SK-N-SH treated with all-trans-retinoic acid at 6 μM for 48 hours (cell line): ENCODE results near the gene TCERG1L.

Experiments
- GLIS3 ChIP-seq: fragments of 250-450 bp; sonication (Bioruptor Pico); IDR thresholded peaks from 2 replicates; pipeline ENCODE4 v1.5.0; 2020; ENCODE audit warnings: mild to moderate bottlenecking, moderate library complexity
- PPARA ChIP-seq: fragments of 250-450 bp; sonication (Bioruptor Pico); IDR thresholded peaks from 2 replicates; pipeline ENCODE4 v1.5.0; 2020; ENCODE audit warnings: mild to moderate bottlenecking, borderline replicate concordance
- ZC3H10 ChIP-seq: fragments of 250-450 bp; sonication (Bioruptor Pico); IDR thresholded peaks from 2 replicates; pipeline ENCODE4 v1.5.1; 2021; ENCODE audit warnings: mild to moderate bottlenecking, moderate library complexity
- ZFP3 ChIP-seq: fragments of 250-450 bp; sonication (Bioruptor Pico); IDR thresholded peaks from 2 replicates; pipeline ENCODE4 v1.5.0; 2020; ENCODE audit warnings: mild to moderate bottlenecking, moderate library complexity
- ZFP30 ChIP-seq: fragments of 450-650 bp; formaldehyde crosslinking; IDR thresholded peaks from 2 replicates; pipeline ENCODE4 v1.5.0; 2022; ENCODE audit warnings: mild to moderate bottlenecking, moderate library complexity
- ZNF70 ChIP-seq: fragments of 450-650 bp; formaldehyde crosslinking; IDR thresholded peaks from 2 replicates; pipeline ENCODE4 v1.5.0; 2020; ENCODE audit warnings: mild to moderate bottlenecking, moderate library complexity
- TF ChIP-seq, protein P1 (sequence below): fragments of 250-450 bp; sonication (Bioruptor Pico); IDR thresholded peaks from 2 replicates; pipeline ENCODE4 v1.5.0; 2020; ENCODE audit warnings: mild to moderate bottlenecking, moderate library complexity
- TF ChIP-seq, protein P2 (sequence below): fragments of 250-450 bp; sonication (Bioruptor Pico); IDR thresholded peaks from 2 replicates; pipeline ENCODE4 v1.5.1; 2021; ENCODE audit warnings: mild to moderate bottlenecking, moderate library complexity
- TF ChIP-seq, protein P3 (sequence below): fragments of 250-450 bp; sonication (Bioruptor Pico); IDR thresholded peaks from 2 replicates; pipeline ENCODE4 v1.8.0; 2020; ENCODE audit warnings: mild to moderate bottlenecking, moderate library complexity, borderline replicate concordance

DNA sequence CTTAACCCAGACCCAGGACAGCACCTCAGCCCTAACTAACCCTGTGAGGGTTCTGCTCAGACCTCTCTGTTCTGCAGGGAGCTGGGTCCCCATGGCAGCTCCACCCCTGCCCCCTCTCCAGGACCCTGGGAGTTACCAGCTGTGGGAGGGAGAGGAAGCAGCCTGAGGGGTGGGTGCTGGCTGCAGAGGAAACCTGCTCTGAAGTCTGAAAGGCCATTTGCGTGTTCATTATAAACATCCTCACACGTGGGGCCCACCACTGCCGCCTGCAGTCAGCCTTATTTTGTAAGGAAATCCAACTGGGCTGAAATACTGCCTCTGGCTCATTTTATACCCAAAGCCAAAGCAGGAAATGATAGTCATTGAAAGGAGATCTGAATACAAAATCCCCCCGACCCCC lies 195.7 kb downstream of the TCERG1L start:
- TF ChIP-seq GLIS3, result no peak
- TF ChIP-seq, protein P1, sequence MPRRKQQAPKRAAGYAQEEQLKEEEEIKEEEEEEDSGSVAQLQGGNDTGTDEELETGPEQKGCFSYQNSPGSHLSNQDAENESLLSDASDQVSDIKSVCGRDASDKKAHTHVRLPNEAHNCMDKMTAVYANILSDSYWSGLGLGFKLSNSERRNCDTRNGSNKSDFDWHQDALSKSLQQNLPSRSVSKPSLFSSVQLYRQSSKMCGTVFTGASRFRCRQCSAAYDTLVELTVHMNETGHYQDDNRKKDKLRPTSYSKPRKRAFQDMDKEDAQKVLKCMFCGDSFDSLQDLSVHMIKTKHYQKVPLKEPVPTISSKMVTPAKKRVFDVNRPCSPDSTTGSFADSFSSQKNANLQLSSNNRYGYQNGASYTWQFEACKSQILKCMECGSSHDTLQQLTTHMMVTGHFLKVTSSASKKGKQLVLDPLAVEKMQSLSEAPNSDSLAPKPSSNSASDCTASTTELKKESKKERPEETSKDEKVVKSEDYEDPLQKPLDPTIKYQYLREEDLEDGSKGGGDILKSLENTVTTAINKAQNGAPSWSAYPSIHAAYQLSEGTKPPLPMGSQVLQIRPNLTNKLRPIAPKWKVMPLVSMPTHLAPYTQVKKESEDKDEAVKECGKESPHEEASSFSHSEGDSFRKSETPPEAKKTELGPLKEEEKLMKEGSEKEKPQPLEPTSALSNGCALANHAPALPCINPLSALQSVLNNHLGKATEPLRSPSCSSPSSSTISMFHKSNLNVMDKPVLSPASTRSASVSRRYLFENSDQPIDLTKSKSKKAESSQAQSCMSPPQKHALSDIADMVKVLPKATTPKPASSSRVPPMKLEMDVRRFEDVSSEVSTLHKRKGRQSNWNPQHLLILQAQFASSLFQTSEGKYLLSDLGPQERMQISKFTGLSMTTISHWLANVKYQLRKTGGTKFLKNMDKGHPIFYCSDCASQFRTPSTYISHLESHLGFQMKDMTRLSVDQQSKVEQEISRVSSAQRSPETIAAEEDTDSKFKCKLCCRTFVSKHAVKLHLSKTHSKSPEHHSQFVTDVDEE (CRISPR knock-in tag), result no peak
- no peak for TF ChIP-seq ZFP3
- no peak for TF ChIP-seq ZFP30
- no peak for TF ChIP-seq ZC3H10 (CRISPR knock-in tag)
- TF ChIP-seq, protein P2, sequence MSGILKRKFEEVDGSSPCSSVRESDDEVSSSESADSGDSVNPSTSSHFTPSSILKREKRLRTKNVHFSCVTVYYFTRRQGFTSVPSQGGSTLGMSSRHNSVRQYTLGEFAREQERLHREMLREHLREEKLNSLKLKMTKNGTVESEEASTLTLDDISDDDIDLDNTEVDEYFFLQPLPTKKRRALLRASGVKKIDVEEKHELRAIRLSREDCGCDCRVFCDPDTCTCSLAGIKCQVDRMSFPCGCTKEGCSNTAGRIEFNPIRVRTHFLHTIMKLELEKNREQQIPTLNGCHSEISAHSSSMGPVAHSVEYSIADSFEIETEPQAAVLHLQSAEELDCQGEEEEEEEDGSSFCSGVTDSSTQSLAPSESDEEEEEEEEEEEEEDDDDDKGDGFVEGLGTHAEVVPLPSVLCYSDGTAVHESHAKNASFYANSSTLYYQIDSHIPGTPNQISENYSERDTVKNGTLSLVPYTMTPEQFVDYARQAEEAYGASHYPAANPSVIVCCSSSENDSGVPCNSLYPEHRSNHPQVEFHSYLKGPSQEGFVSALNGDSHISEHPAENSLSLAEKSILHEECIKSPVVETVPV, result no peak
- TF ChIP-seq PPARA (CRISPR knock-in tag), result no peak
- TF ChIP-seq, protein P3, sequence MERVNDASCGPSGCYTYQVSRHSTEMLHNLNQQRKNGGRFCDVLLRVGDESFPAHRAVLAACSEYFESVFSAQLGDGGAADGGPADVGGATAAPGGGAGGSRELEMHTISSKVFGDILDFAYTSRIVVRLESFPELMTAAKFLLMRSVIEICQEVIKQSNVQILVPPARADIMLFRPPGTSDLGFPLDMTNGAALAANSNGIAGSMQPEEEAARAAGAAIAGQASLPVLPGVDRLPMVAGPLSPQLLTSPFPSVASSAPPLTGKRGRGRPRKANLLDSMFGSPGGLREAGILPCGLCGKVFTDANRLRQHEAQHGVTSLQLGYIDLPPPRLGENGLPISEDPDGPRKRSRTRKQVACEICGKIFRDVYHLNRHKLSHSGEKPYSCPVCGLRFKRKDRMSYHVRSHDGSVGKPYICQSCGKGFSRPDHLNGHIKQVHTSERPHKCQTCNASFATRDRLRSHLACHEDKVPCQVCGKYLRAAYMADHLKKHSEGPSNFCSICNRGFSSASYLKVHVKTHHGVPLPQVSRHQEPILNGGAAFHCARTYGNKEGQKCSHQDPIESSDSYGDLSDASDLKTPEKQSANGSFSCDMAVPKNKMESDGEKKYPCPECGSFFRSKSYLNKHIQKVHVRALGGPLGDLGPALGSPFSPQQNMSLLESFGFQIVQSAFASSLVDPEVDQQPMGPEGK, result no peak
- no peak for TF ChIP-seq ZNF70 (CRISPR knock-in tag)
